WTC11 (cell line): ENCODE measurements around the gene WBP2. TPM values are rescaled to one million over a fixed set of nuclear protein-coding genes. Genes with fewer than 3 reads are reported as not detected.
A peak's percentile ranks its signal among the peaks of the same experiment; 100 is the strongest.

Experiments used
- ATAC-seq: fragments of 200-7000 bp; cut with Tn5 transposase; 2 replicates; pipeline ENCODE4 v1.10.0; 2021; ENCODE audit warnings: mild to moderate bottlenecking, moderate library complexity
- CTCF ChIA-PET: fragments of 300-600 bp; sonication (Branson Sonifier 250); formaldehyde crosslinking; loops from one replicate; lab custom pipeline; 2021; ENCODE audit warnings: antibody characterized with exemption; lab: Charles Lee
- POLR2A ChIA-PET: fragments of 350-600 bp; sonication (Branson Sonifier 250); formaldehyde crosslinking; loops from one replicate; lab custom pipeline; 2021; ENCODE audit warnings: antibody characterized with exemption; lab: Charles Lee
- DNase-seq: peaks from one replicate; pipeline ENCODE4 v3.0.0; 2021; ENCODE audit warnings: low spot score
- H3K27ac Mint-ChIP-seq: 2 replicates; pipeline ENCODE4 v1.8.0; 2021; ENCODE audit warnings: mixed read lengths
- H3K27me3 Mint-ChIP-seq: 2 replicates; pipeline ENCODE4 v1.8.0; 2021; ENCODE audit warnings: low read depth, mild to moderate bottlenecking, moderate library complexity, mixed read lengths
- H3K36me3 Mint-ChIP-seq: 2 replicates; pipeline ENCODE4 v1.8.0; 2021; ENCODE audit warnings: mixed read lengths
- H3K4me1 Mint-ChIP-seq: 2 replicates; pipeline ENCODE4 v1.8.0; 2022; ENCODE audit warnings: mixed read lengths
- H3K4me3 Mint-ChIP-seq: 2 replicates; pipeline ENCODE4 v1.8.0; 2021; ENCODE audit warnings: mild to moderate bottlenecking, moderate library complexity, mixed read lengths
- H3K9me3 Mint-ChIP-seq: 2 replicates; pipeline ENCODE4 v1.8.0; 2021; ENCODE audit warnings: mixed read lengths
- ATF1 ChIP-seq: sonication (generic); formaldehyde crosslinking; IDR thresholded peaks from 2 replicates; pipeline ENCODE4 v1.8.1; 2023; ENCODE audit warnings: mild to moderate bottlenecking, moderate library complexity, missing genetic modification reagents
- ATF3 ChIP-seq: sonication (generic); formaldehyde crosslinking; conservative IDR thresholded peaks from 2 replicates; pipeline ENCODE4 v1.8.1; 2022; ENCODE audit warnings: mild to moderate bottlenecking, missing genetic modification reagents
- CBFB ChIP-seq: sonication (generic); formaldehyde crosslinking; IDR thresholded peaks from 2 replicates; pipeline ENCODE4 v1.8.1; 2022; ENCODE audit warnings: mild to moderate bottlenecking, low read depth, missing genetic modification reagents
- ELF4 ChIP-seq: sonication (generic); formaldehyde crosslinking; IDR thresholded peaks from 2 replicates; pipeline ENCODE4 v1.8.1; 2022; ENCODE audit warnings: low read depth, mild to moderate bottlenecking, moderate library complexity, missing genetic modification reagents
- ERG ChIP-seq: fragments of 250-450 bp; sonication (Bioruptor Pico); IDR thresholded peaks from 2 replicates; pipeline ENCODE4 v1.8.0; 2021; ENCODE audit warnings: mild to moderate bottlenecking
- FOXP4 ChIP-seq: sonication (generic); formaldehyde crosslinking; IDR thresholded peaks from 2 replicates; pipeline ENCODE4 v1.8.0; 2022; ENCODE audit warnings: mild to moderate bottlenecking, missing genetic modification reagents
- HMGA2 ChIP-seq: fragments of 250-450 bp; sonication (Bioruptor Pico); IDR thresholded peaks from 2 replicates; pipeline ENCODE4 v1.4.0; 2021; ENCODE audit warnings: mild to moderate bottlenecking, moderate library complexity
- HMGXB4 ChIP-seq: sonication (generic); formaldehyde crosslinking; IDR thresholded peaks from 2 replicates; pipeline ENCODE4 v1.8.1; 2023; ENCODE audit warnings: mild to moderate bottlenecking, moderate library complexity, missing genetic modification reagents
- NFE2L1 ChIP-seq: sonication (generic); formaldehyde crosslinking; IDR thresholded peaks from 2 replicates; pipeline ENCODE4 v1.8.1; 2023; ENCODE audit warnings: missing genetic modification reagents
- NFYB ChIP-seq: sonication (generic); formaldehyde crosslinking; conservative IDR thresholded peaks from 2 replicates; pipeline ENCODE4 v1.8.0; 2022; ENCODE audit warnings: low read depth, missing genetic modification reagents
- SMAD3 ChIP-seq: sonication (generic); formaldehyde crosslinking; IDR thresholded peaks from 2 replicates; pipeline ENCODE4 v1.8.0; 2022; ENCODE audit warnings: missing genetic modification reagents, mild to moderate bottlenecking, borderline replicate concordance
- SMAD4 ChIP-seq: sonication (generic); formaldehyde crosslinking; IDR thresholded peaks from 2 replicates; pipeline ENCODE4 v1.8.0; 2022; ENCODE audit warnings: mild to moderate bottlenecking, missing genetic modification reagents
- SP1 ChIP-seq: sonication (generic); formaldehyde crosslinking; conservative IDR thresholded peaks from 2 replicates; pipeline ENCODE4 v1.8.1; 2022; ENCODE audit warnings: missing genetic modification reagents
- STAT6 ChIP-seq: sonication (generic); formaldehyde crosslinking; conservative IDR thresholded peaks from 2 replicates; pipeline ENCODE4 v1.8.1; 2023; ENCODE audit warnings: mild to moderate bottlenecking, low read depth, missing genetic modification reagents, moderate library complexity
- TEAD1 ChIP-seq: sonication (generic); formaldehyde crosslinking; IDR thresholded peaks from 2 replicates; pipeline ENCODE4 v1.8.0; 2022; ENCODE audit warnings: mild to moderate bottlenecking, missing genetic modification reagents
- TP53 ChIP-seq: sonication (generic); formaldehyde crosslinking; IDR thresholded peaks from 2 replicates; pipeline ENCODE4 v1.8.1; 2023; ENCODE audit warnings: mild to moderate bottlenecking, missing genetic modification reagents
- ZBTB21 ChIP-seq: sonication (generic); formaldehyde crosslinking; IDR thresholded peaks from 2 replicates; pipeline ENCODE4 v1.8.1; 2023; ENCODE audit warnings: mild to moderate bottlenecking, missing genetic modification reagents, borderline replicate concordance
- ZNF317 ChIP-seq: sonication (generic); formaldehyde crosslinking; IDR thresholded peaks from 2 replicates; pipeline ENCODE4 v1.8.1; 2023; ENCODE audit warnings: low read depth, mild to moderate bottlenecking, moderate library complexity, missing genetic modification reagents, borderline replicate concordance
- ZNF423 ChIP-seq: fragments of 250-450 bp; sonication (Bioruptor Pico); IDR thresholded peaks from 2 replicates; pipeline ENCODE4 v2.1.2; 2022; ENCODE audit warnings: mild to moderate bottlenecking, moderate library complexity
- ZNF425 ChIP-seq: fragments of 250-450 bp; sonication (Bioruptor Pico); conservative IDR thresholded peaks from 2 replicates; pipeline ENCODE4 v1.9.0; 2021; ENCODE audit warnings: mild to moderate bottlenecking
- ZSCAN18 ChIP-seq: fragments of 250-450 bp; sonication (Bioruptor Pico); IDR thresholded peaks from 2 replicates; pipeline ENCODE4 v2.1.2; 2022; ENCODE audit warnings: mild to moderate bottlenecking, moderate library complexity
- total RNA-seq: library from RNA; stranded (reverse); gene quantifications from 3 replicates; pipeline ENCODE4 v1.2.3, GENCODE V29; 2021

Gene WBP2
- total RNA-seq, 1 experiment from 2014 or later, result 68.8 TPM

GRCh38 chr17:75830164-75831031 lies 24.7 kb downstream of the WBP2 start (continued):
- TF ChIP-seq ATF1, result no peak
- no peak for TF ChIP-seq HMGA2
- TF ChIP-seq ZSCAN18 (CRISPR knock-in tag), result no peak
- TF ChIP-seq NFE2L1 (CRISPR knock-in tag), result no peak
- 0 out of 2 replicates have a peak, but pooled peaks have one; percentile 32 for TF ChIP-seq CBFB (CRISPR knock-in tag)
- TF ChIP-seq, all 79 proteins: peak for 11

- ATAC-seq (no peak), DNase-seq (no peak)
- POLR2A ChIA-PET, result interaction anchor here (0.6 to 2.0 kb wide), 4 partner anchors 25 to 55 kb away, joined by 3 to 9 read pairs (median 3); partner anchors contain the start of gene WBP2
- CTCF ChIA-PET, result interaction anchor here (0.5 to 5.5 kb wide), 57 partner anchors 8 to 992 kb away, joined by 3 to 180 read pairs (median 5); partner anchors contain the start of genes FBF1, GALK1, MIF4GD and MRPL38
- TF ChIP-seq HMGXB4 (CRISPR knock-in tag) (no peak), ATF3 (CRISPR knock-in tag) (no peak), TEAD1 (CRISPR knock-in tag) (no peak), ERG (no peak), ELF4 (CRISPR knock-in tag) (no peak), ZNF317 (CRISPR knock-in tag) (no peak), ZBTB21 (no peak), ZNF423 (no peak), SMAD4 (CRISPR knock-in tag) (no peak), SP1 (no peak), ZNF425 (CRISPR knock-in tag) (no peak), TP53 (no peak), SMAD3 (no peak), NFYB (CRISPR knock-in tag) (no peak), STAT6 (CRISPR knock-in tag) (no peak), FOXP4 (no peak)
- H3K36me3 Mint-ChIP-seq, result no peaks in the 10 kb centered on the region
- H3K4me3 Mint-ChIP-seq, result no peak overlapping the region
- no peak overlapping the region for H3K27ac Mint-ChIP-seq
- H3K27me3 Mint-ChIP-seq, result no peaks in the 10 kb centered on the region
- H3K4me1 Mint-ChIP-seq, result peaks cover 36% of the 10 kb centered on the region
- H3K9me3 Mint-ChIP-seq, result no peaks in the 10 kb centered on the region
Observed at GRCh38 chr17:75829747-75830146, 25.4 kb downstream of the WBP2 start.
